ENCODE data around the gene SCAI.
"Not testable (repeated sequence)": the region's sequence is repeated elsewhere in the genome, so short reads cannot be mapped to it uniquely, and the experiment has no call there.

The SCAI gene

DNA sequence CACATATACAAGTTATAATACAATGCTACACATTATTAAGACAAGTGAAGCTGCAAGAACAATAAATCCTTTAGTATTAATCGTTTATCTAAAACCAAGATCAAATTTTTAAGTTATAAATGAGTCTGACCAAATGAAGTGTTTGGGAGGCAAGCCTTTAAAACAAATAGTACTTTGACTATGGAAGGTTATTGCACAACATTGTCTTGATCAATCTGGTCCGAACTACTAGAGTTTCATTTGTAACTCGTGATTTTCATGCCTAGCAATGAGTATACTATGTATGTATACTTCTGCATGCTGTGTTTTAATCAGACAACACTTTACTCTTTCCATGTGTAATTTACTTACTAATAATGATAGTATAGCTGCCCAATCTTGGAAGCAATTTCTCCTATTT is 115.3 kb downstream of the SCAI start:
- H3K79me2 ChIP-seq (ENCODE audit: insufficient read depth, low read length), result no peaks in the 10 kb centered on the region
- H3K9me3 ChIP-seq (ENCODE audit: insufficient read depth, low read depth, low read length), result no peaks in the 10 kb centered on the region
- TF ChIP-seq EZH2phosphoT487 (IDR thresholded peaks at IDR 0.05; ENCODE audit: borderline replicate concordance), result no peak
- TF ChIP-seq, protein P1, sequence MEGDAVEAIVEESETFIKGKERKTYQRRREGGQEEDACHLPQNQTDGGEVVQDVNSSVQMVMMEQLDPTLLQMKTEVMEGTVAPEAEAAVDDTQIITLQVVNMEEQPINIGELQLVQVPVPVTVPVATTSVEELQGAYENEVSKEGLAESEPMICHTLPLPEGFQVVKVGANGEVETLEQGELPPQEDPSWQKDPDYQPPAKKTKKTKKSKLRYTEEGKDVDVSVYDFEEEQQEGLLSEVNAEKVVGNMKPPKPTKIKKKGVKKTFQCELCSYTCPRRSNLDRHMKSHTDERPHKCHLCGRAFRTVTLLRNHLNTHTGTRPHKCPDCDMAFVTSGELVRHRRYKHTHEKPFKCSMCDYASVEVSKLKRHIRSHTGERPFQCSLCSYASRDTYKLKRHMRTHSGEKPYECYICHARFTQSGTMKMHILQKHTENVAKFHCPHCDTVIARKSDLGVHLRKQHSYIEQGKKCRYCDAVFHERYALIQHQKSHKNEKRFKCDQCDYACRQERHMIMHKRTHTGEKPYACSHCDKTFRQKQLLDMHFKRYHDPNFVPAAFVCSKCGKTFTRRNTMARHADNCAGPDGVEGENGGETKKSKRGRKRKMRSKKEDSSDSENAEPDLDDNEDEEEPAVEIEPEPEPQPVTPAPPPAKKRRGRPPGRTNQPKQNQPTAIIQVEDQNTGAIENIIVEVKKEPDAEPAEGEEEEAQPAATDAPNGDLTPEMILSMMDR (conservative IDR thresholded peaks at IDR 0.05; ENCODE audit: low read length), result no peak
- no peak overlapping the region for H2AFZ ChIP-seq (ENCODE audit: low read length)
- H3K4me3 ChIP-seq (ENCODE audit: low read length, poor library complexity, severe bottlenecking), result no peak overlapping the region
- H3K36me3 ChIP-seq (ENCODE audit: insufficient read depth, low read length), result peaks cover 53% of the 10 kb centered on the region
- H3K4me1 ChIP-seq (ENCODE audit: insufficient read depth, low read length, poor library complexity, severe bottlenecking), result peaks cover 3% of the 10 kb centered on the region
- H4K20me1 ChIP-seq (ENCODE audit: insufficient read depth, low read length, poor library complexity, severe bottlenecking), result no peaks in the 10 kb centered on the region
- H3F3A ChIP-seq (ENCODE audit: low read depth), result no peaks in the 10 kb centered on the region
- H3K9me2 ChIP-seq (replicated peaks; ENCODE audit: low read depth, low read length), result no peaks in the 10 kb centered on the region
- no peaks in the 10 kb centered on the region for H3K27me3 ChIP-seq (ENCODE audit: insufficient read depth, low read length, poor library complexity, severe bottlenecking)
- no peak overlapping the region for H3K4me2 ChIP-seq (ENCODE audit: low read depth, low read length, poor library complexity, severe bottlenecking)
- no peak overlapping the region for H3K9ac ChIP-seq (ENCODE audit: low read depth, low read length, poor library complexity, severe bottlenecking)

DNA sequence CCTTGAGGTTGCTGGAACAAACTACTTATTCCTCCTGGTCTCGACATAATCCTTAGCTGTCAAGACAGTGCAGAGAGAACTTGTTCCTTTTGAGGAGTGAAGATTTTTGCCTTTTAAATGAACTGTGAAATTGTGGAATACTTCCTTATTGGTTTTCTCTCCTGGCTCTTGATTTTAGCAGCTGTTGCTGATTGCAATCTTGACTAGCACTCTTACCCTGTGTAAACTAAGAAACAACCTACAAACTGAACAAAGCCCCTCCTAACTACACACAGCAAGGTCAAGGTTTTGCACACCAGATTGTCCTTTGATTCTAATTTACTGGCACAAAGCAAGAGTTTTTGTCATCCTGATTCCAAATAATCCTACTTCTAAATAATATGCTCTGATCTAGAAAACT is 118.4 kb downstream of the SCAI start:
- no peaks in the 10 kb centered on the region for H4K20me1 ChIP-seq (ENCODE audit: insufficient read depth, low read length, poor library complexity, severe bottlenecking)
- H3K36me3 ChIP-seq (ENCODE audit: insufficient read depth, low read length), result peaks cover 77% of the 10 kb centered on the region
- no peaks in the 10 kb centered on the region for H3F3A ChIP-seq (ENCODE audit: low read depth)
- no peaks in the 10 kb centered on the region for H3K9me2 ChIP-seq (replicated peaks; ENCODE audit: low read depth, low read length)
- no peak overlapping the region for H3K4me2 ChIP-seq (ENCODE audit: low read depth, low read length, poor library complexity, severe bottlenecking)
- no peak overlapping the region for H3K9ac ChIP-seq (ENCODE audit: low read depth, low read length, poor library complexity, severe bottlenecking)
- H2AFZ ChIP-seq (ENCODE audit: low read length), result no peak overlapping the region
- no peak overlapping the region for H3K4me3 ChIP-seq (ENCODE audit: low read length, poor library complexity, severe bottlenecking)
- no peaks in the 10 kb centered on the region for H3K4me1 ChIP-seq (ENCODE audit: insufficient read depth, low read length, poor library complexity, severe bottlenecking)
- no peaks in the 10 kb centered on the region for H3K27me3 ChIP-seq (ENCODE audit: insufficient read depth, low read length, poor library complexity, severe bottlenecking)
- no peaks in the 10 kb centered on the region for H3K79me2 ChIP-seq (ENCODE audit: insufficient read depth, low read length)
- TF ChIP-seq, protein P1 (conservative IDR thresholded peaks at IDR 0.05; ENCODE audit: low read length), result no peak
- TF ChIP-seq EZH2phosphoT487 (IDR thresholded peaks at IDR 0.05; ENCODE audit: borderline replicate concordance), result no peak
- no peaks in the 10 kb centered on the region for H3K9me3 ChIP-seq (ENCODE audit: insufficient read depth, low read depth, low read length)

DNA sequence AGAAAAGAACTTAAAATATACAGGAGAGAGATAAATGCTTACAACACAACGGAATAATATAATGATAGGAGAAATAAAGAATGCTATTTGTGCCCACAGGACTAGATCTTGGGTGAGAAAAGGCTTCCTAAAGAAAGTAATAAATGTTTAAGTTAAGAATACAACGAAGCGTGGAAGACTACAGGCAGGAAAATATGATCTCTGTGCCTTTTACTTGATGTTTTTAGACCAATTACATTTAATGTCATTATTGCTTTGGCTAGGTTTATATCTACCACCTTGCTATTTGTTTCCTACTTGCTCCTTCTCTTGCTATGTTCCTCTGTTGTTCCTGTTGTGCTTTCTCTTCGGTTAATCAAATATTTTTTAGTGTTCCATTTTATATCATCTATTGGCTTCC is 122.3 kb downstream of the SCAI start:
- Histone ChIP-seq H4K20me1 (ENCODE audit: insufficient read depth, low read length, poor library complexity, severe bottlenecking) (no peaks in the 10 kb centered on the region), H2AFZ (ENCODE audit: low read length) (no peak overlapping the region), H3K4me1 (ENCODE audit: insufficient read depth, low read length, poor library complexity, severe bottlenecking) (no peaks in the 10 kb centered on the region), H3K4me3 (ENCODE audit: low read length, poor library complexity, severe bottlenecking) (no peak overlapping the region), H3K4me2 (ENCODE audit: low read depth, low read length, poor library complexity, severe bottlenecking) (no peak overlapping the region), H3F3A (ENCODE audit: low read depth) (no peaks in the 10 kb centered on the region), H3K9ac (ENCODE audit: low read depth, low read length, poor library complexity, severe bottlenecking) (no peak overlapping the region), H3K9me3 (ENCODE audit: insufficient read depth, low read depth, low read length) (no peaks in the 10 kb centered on the region), H3K36me3 (ENCODE audit: insufficient read depth, low read length) (peaks cover 85% of the 10 kb centered on the region), H3K27me3 (ENCODE audit: insufficient read depth, low read length, poor library complexity, severe bottlenecking) (no peaks in the 10 kb centered on the region), H3K9me2 (replicated peaks; ENCODE audit: low read depth, low read length) (no peaks in the 10 kb centered on the region), H3K79me2 (ENCODE audit: insufficient read depth, low read length) (no peaks in the 10 kb centered on the region)
- TF ChIP-seq EZH2phosphoT487 (IDR thresholded peaks at IDR 0.05; ENCODE audit: borderline replicate concordance), result no peak
- TF ChIP-seq, protein P1 (conservative IDR thresholded peaks at IDR 0.05; ENCODE audit: low read length), result no peak

DNA sequence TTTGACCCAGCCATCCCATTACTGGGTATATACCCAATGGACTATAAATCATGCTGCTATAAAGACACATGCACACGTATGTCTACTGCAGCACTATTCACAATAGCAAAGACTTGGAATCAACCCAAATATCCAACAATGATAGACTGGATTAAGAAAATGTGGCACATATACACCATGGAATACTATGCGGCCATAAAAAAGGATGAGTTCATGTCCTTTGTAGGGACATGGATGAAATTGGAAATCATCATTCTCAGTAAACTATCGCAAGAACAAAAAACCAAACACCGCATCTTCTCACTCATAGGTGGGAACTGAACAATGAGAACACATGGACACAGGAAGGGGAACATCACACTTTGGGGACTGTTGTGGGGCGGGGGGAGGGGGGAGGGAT is 127.7 kb downstream of the SCAI start:
- not testable (repeated sequence) for H3K4me1 ChIP-seq (ENCODE audit: insufficient read depth, low read length, poor library complexity, severe bottlenecking); H3K9ac ChIP-seq (ENCODE audit: low read depth, low read length, poor library complexity, severe bottlenecking); H3K9me2 ChIP-seq (replicated peaks; ENCODE audit: low read depth, low read length); H3K4me3 ChIP-seq (ENCODE audit: low read length, poor library complexity, severe bottlenecking); H4K20me1 ChIP-seq (ENCODE audit: insufficient read depth, low read length, poor library complexity, severe bottlenecking); H2AFZ ChIP-seq (ENCODE audit: low read length); H3K9me3 ChIP-seq (ENCODE audit: insufficient read depth, low read depth, low read length); H3K4me2 ChIP-seq (ENCODE audit: low read depth, low read length, poor library complexity, severe bottlenecking); H3K79me2 ChIP-seq (ENCODE audit: insufficient read depth, low read length); H3F3A ChIP-seq (ENCODE audit: low read depth); H3K27me3 ChIP-seq (ENCODE audit: insufficient read depth, low read length, poor library complexity, severe bottlenecking)
- peaks cover 33% of the 10 kb centered on the region; the same call in 1 of the 2 replicates for H3K36me3 ChIP-seq (ENCODE audit: insufficient read depth, low read length)

DNA sequence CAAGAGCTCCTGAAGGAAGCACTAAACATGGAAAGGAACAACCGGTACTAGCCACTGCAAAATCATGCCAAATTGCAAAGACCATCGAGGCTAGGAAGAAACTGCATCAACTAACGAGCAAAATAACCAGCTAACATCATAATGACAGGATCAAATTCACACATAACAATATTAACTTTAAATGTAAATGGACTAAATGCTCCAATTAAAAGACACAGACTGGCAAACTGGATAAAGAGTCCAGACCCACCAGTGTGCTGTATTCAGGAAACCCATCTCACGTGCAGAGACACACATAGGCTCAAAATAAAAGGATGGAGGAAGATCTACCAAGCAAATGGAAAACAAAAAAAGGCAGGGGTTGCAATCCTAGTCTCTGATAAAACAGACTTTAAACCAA is 131.3 kb downstream of the SCAI start:
- H3K4me2 ChIP-seq (ENCODE audit: low read depth, low read length, poor library complexity, severe bottlenecking); H2AFZ ChIP-seq (ENCODE audit: low read length); H3F3A ChIP-seq (ENCODE audit: low read depth); H3K9me2 ChIP-seq (replicated peaks; ENCODE audit: low read depth, low read length); H3K4me1 ChIP-seq (ENCODE audit: insufficient read depth, low read length, poor library complexity, severe bottlenecking); H3K27me3 ChIP-seq (ENCODE audit: insufficient read depth, low read length, poor library complexity, severe bottlenecking); H3K9ac ChIP-seq (ENCODE audit: low read depth, low read length, poor library complexity, severe bottlenecking); H4K20me1 ChIP-seq (ENCODE audit: insufficient read depth, low read length, poor library complexity, severe bottlenecking); H3K79me2 ChIP-seq (ENCODE audit: insufficient read depth, low read length); H3K9me3 ChIP-seq (ENCODE audit: insufficient read depth, low read depth, low read length); H3K4me3 ChIP-seq (ENCODE audit: low read length, poor library complexity, severe bottlenecking): not testable (repeated sequence)
- peaks cover 26% of the 10 kb centered on the region for H3K36me3 ChIP-seq (ENCODE audit: insufficient read depth, low read length)

Measured in Loucy (cell line).